Measurements from ENCODE around the gene ADAMTS13. TPM values are rescaled to one million over a fixed set of nuclear protein-coding genes. Genes with fewer than 3 reads are reported as not detected.

The ADAMTS13 gene
- total and polyA plus RNA-seq, 2 experiments from 2014 or later, result 1.4 to 2.2 TPM

DNA sequence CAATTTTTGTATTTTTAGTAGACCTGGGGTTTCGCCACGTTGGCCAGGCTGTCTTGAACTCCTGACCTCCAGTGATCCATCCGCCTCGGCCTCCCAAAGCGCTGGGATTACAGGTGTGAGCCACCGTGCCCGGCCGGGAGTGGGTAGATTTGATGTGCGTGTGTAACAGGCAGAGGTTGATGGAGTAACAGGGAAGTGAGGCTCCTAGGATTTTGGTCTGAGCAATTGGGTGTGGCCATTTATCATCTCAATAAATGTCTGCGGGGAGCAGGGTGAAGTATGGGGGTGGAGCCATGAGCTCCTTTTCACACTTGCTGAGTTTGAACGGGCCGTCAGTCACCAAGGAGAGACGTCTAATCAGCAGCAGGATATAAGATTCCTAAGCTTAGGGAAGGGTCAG, 3.2 kb upstream of the ADAMTS13 start:
- Histone ChIP-seq H3K4me3 (peak overlapping the region; percentile 87; the same call in 1 of the 2 replicates), H3K9ac (peak overlapping the region; percentile 83; the same call in 1 of the 2 replicates), H3K4me1 (ENCODE audit: insufficient read depth) (peaks cover 8% of the 10 kb centered on the region), H2AFZ (no peak overlapping the region), H3K27me3 (replicated peaks; ENCODE audit: insufficient read depth) (no peaks in the 10 kb centered on the region), H3K4me2 (ENCODE audit: unreplicated experiment) (peak overlapping the region; percentile 87), H3K79me2 (ENCODE audit: insufficient read depth) (peaks cover 36% of the 10 kb centered on the region), H3K27ac (no peak overlapping the region), H3K36me3 (ENCODE audit: low read depth) (peaks cover 4% of the 10 kb centered on the region; the same call in 1 of the 2 replicates), H4K20me1 (ENCODE audit: insufficient read depth) (no peaks in the 10 kb centered on the region), H3F3A (ENCODE audit: insufficient read depth) (0 out of 2 replicates have a peak, but pooled peaks cover 8% of the 10 kb centered on the region), H3K9me2 (ENCODE audit: insufficient read depth) (no peaks in the 10 kb centered on the region), H3K9me3 (ENCODE audit: low read depth) (no peaks in the 10 kb centered on the region)
- 64 to 69% methylated on average over 13 of the region's 13 CpGs for WGBS, 2 experiments (ENCODE audit: low coverage in 1 of 2, low lambda C conversion rate in 2 of 2, missing lambda C conversion rate in 2 of 2)
- in situ Hi-C loops (cut with MboI), result no loop called here
- TF ChIP-seq EZH2phosphoT487 (IDR thresholded peaks at IDR 0.05; ENCODE audit: insufficient read depth, low read depth) (no peak), EZH2 (IDR thresholded peaks at IDR 0.05; ENCODE audit: insufficient read depth, poor library complexity, severe bottlenecking) (no peak)
- DNase-seq, result peak; percentile 35

- H3K36me3 ChIP-seq (ENCODE audit: low read depth), result peaks cover 3% of the 10 kb centered on the region; the same call in 1 of the 2 replicates
- no peaks in the 10 kb centered on the region for H4K20me1 ChIP-seq (ENCODE audit: insufficient read depth)
- H3K9ac ChIP-seq, result no peak overlapping the region
- peaks cover 8% of the 10 kb centered on the region for H3K4me1 ChIP-seq (ENCODE audit: insufficient read depth)
- no peaks in the 10 kb centered on the region for H3K27me3 ChIP-seq (replicated peaks; ENCODE audit: insufficient read depth)
- H3K79me2 ChIP-seq (ENCODE audit: insufficient read depth), result peaks cover 22% of the 10 kb centered on the region
- H3F3A ChIP-seq (ENCODE audit: insufficient read depth), result 0 out of 2 replicates have a peak, but pooled peaks cover 8% of the 10 kb centered on the region
- in situ Hi-C loops (cut with MboI), result no loop called here
- H3K9me3 ChIP-seq (ENCODE audit: low read depth), result no peaks in the 10 kb centered on the region
- no peak overlapping the region for H3K4me3 ChIP-seq
- TF ChIP-seq EZH2phosphoT487 (IDR thresholded peaks at IDR 0.05; ENCODE audit: insufficient read depth, low read depth) (no peak), EZH2 (IDR thresholded peaks at IDR 0.05; ENCODE audit: insufficient read depth, poor library complexity, severe bottlenecking) (no peak)
- WGBS, 2 experiments (ENCODE audit: low coverage in 1 of 2, low lambda C conversion rate in 2 of 2, missing lambda C conversion rate in 2 of 2), result 42% methylated on average over 5 of the region's 5 CpGs
- DNase-seq, result no peak
- no peaks in the 10 kb centered on the region for H3K9me2 ChIP-seq (ENCODE audit: insufficient read depth)
- H3K4me2 ChIP-seq (ENCODE audit: unreplicated experiment), result no peak overlapping the region
- H3K27ac ChIP-seq, result no peak overlapping the region
- no peak overlapping the region for H2AFZ ChIP-seq
Observed at GRCh38 chr9:133420392-133420827, 1.8 kb upstream of the ADAMTS13 start.

DNA sequence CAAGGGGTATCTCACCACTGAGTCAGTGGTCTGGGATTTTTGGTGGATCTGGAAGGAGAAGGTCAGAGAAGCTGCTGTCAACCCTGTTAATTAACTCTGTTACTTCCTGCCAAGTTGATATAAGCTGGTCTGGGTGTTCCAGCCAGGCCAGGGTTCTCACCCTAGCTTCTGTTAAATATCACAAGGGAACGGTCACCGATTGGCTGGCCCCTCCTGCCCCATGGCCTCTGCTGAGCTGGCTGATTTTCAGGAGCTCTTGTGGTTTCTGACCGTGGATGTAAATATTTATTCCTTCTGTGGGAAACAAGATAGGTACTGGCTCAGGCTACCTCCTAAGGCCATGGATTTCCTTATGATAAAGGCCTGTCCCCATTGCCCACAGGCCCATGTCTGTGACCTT, 1.0 kb downstream of the ADAMTS13 start:
- Histone ChIP-seq H3F3A (ENCODE audit: insufficient read depth) (0 out of 2 replicates have a peak, but pooled peaks cover 8% of the 10 kb centered on the region), H4K20me1 (ENCODE audit: insufficient read depth) (no peaks in the 10 kb centered on the region), H3K79me2 (ENCODE audit: insufficient read depth) (no peaks in the 10 kb centered on the region), H3K36me3 (ENCODE audit: low read depth) (no peaks in the 10 kb centered on the region), H3K9ac (no peak overlapping the region), H3K4me2 (ENCODE audit: unreplicated experiment) (no peak overlapping the region), H3K27me3 (replicated peaks; ENCODE audit: insufficient read depth) (peaks cover 7% of the 10 kb centered on the region; the same call in 1 of the 2 replicates), H3K27ac (no peak overlapping the region), H3K4me1 (ENCODE audit: insufficient read depth) (no peaks in the 10 kb centered on the region), H2AFZ (no peak overlapping the region), H3K9me2 (ENCODE audit: insufficient read depth) (no peaks in the 10 kb centered on the region), H3K9me3 (ENCODE audit: low read depth) (no peaks in the 10 kb centered on the region), H3K4me3 (no peak overlapping the region)
- in situ Hi-C loops (cut with MboI), result no loop called here
- no peak for DNase-seq
- TF ChIP-seq EZH2 (IDR thresholded peaks at IDR 0.05; ENCODE audit: insufficient read depth, poor library complexity, severe bottlenecking) (no peak), EZH2phosphoT487 (IDR thresholded peaks at IDR 0.05; ENCODE audit: insufficient read depth, low read depth) (no peak)
- 71 to 80% methylated on average over 3 of the region's 3 CpGs for WGBS, 2 experiments (ENCODE audit: low coverage in 1 of 2, low lambda C conversion rate in 2 of 2, missing lambda C conversion rate in 2 of 2)

DNA sequence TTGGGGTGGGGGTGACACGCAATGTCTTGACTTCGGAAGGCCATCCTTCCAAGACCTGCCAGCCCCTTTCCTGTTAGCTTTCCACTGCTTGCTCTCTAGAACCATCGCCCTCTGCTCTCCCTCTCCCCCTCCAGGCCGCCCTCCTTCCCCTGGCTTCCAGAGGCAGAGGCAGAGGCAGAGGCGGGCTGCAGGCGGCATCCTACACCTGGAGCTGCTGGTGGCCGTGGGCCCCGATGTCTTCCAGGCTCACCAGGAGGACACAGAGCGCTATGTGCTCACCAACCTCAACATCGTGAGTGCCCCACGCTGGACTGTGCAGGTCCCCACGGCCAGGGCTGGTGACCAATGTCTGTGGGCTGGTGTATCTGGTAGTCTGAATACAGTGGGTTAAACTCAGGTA, 2.0 kb downstream of the ADAMTS13 start:
- DNase-seq, result no peak
- Histone ChIP-seq H3K9me3 (ENCODE audit: low read depth) (no peaks in the 10 kb centered on the region), H3K4me2 (ENCODE audit: unreplicated experiment) (no peak overlapping the region), H2AFZ (no peak overlapping the region), H4K20me1 (ENCODE audit: insufficient read depth) (no peaks in the 10 kb centered on the region), H3F3A (ENCODE audit: insufficient read depth) (0 out of 2 replicates have a peak, but pooled peaks cover 8% of the 10 kb centered on the region), H3K9ac (no peak overlapping the region), H3K4me3 (no peak overlapping the region), H3K79me2 (ENCODE audit: insufficient read depth) (no peaks in the 10 kb centered on the region), H3K9me2 (ENCODE audit: insufficient read depth) (no peaks in the 10 kb centered on the region), H3K36me3 (ENCODE audit: low read depth) (no peaks in the 10 kb centered on the region), H3K27me3 (replicated peaks; ENCODE audit: insufficient read depth) (peaks cover 7% of the 10 kb centered on the region; the same call in 1 of the 2 replicates), H3K27ac (no peak overlapping the region), H3K4me1 (ENCODE audit: insufficient read depth) (no peaks in the 10 kb centered on the region)
- in situ Hi-C loops (cut with MboI), result no loop called here
- TF ChIP-seq EZH2phosphoT487 (IDR thresholded peaks at IDR 0.05; ENCODE audit: insufficient read depth, low read depth), result no peak
- TF ChIP-seq EZH2 (IDR thresholded peaks at IDR 0.05; ENCODE audit: insufficient read depth, poor library complexity, severe bottlenecking), result no peak
- 95 to 96% methylated on average over 12 of the region's 12 CpGs for WGBS, 2 experiments (ENCODE audit: low coverage in 1 of 2, low lambda C conversion rate in 2 of 2, missing lambda C conversion rate in 2 of 2)

Measured in GM23248 (cell line).